B cell (primary cell): ENCODE measurements around the gene SLC25A39. TPM values are rescaled to one million over a fixed set of nuclear protein-coding genes. Genes with fewer than 3 reads are reported as not detected.

ENCODE experiments used
- ATAC-seq: fragments of 200-7000 bp; cut with Tn5 transposase; one replicate; pipeline ENCODE4 v1.10.0; 2021; ENCODE audit warnings: low read depth, mild to moderate bottlenecking, moderate number of reproducible peaks, moderate library complexity
- CTCF ChIA-PET: fragments of 350-600 bp; sonication (Branson Sonifier 250); formaldehyde crosslinking; loops from one replicate; lab custom pipeline; 2021; ENCODE audit warnings: antibody characterized with exemption, inconsistent platforms; lab: Charles Lee
- POLR2A ChIA-PET: fragments of 350-600 bp; sonication (Branson Sonifier 250); formaldehyde crosslinking; loops from one replicate; lab custom pipeline; 2021; ENCODE audit warnings: antibody characterized with exemption; lab: Charles Lee
- DNase-seq: peaks from one replicate; pipeline ENCODE4 v3.0.0; 2013
- H2AFZ ChIP-seq: 2 replicates; pipeline ENCODE4 v1.6.1; 2012; ENCODE audit warnings: mild to moderate bottlenecking, low read depth, low read length; ENCODE audit not compliant: insufficient read depth, poor library complexity, severe bottlenecking
- H3K27ac ChIP-seq, 2 donors: 1 replicate in 1 of 2; 2 replicates in 1 of 2; pipeline ENCODE4 v1.5.1; 2012 to 2013; ENCODE audit warnings: low read length in 2 of 2, mild to moderate bottlenecking in 2 of 2, moderate library complexity in 1 of 2
- H3K27me3 ChIP-seq, 4 experiments: fragments of 200-600 bp in 1 of 4; sonication (generic) in 1 of 4; replicated peaks in 1 of 4; 1 replicate in 2 of 4; 2 replicates in 2 of 4; pipeline versions ENCODE4 v1.6.1 to v1.7.0; 2013 to 2016; ENCODE audit warnings: low read length in 3 of 4, mild to moderate bottlenecking in 2 of 4, mixed read lengths in 1 of 4, moderate library complexity in 1 of 4; ENCODE audit not compliant: insufficient read depth in 4 of 4, control insufficient read depth in 3 of 4; ENCODE audit errors: control extremely low read depth in 1 of 4
- H3K36me3 ChIP-seq, 2 experiments: replicated peaks in 1 of 2; 1 replicate in 1 of 2; 2 replicates in 1 of 2; pipeline versions ENCODE4 v1.6.1 to v1.7.1; 2013; ENCODE audit warnings: low read length in 1 of 2; ENCODE audit not compliant: insufficient read depth in 2 of 2, control insufficient read depth in 1 of 2; ENCODE audit errors: control extremely low read depth in 1 of 2, extremely low read depth in 1 of 2
- H3K4me1 ChIP-seq, 2 donors: fragments of 200-600 bp in 1 of 2; sonication (generic) in 1 of 2; 1 replicate in 1 of 2; 2 replicates in 1 of 2; pipeline versions ENCODE4 v1.5.1 to v1.6.1; 2013 to 2017; ENCODE audit warnings: low read length in 2 of 2; ENCODE audit not compliant: control insufficient read depth in 2 of 2, insufficient read depth in 2 of 2
- H3K4me2 ChIP-seq: replicated peaks from 2 replicates; pipeline ENCODE3; 2012; ENCODE audit warnings: mild to moderate bottlenecking, low read depth, low read length; ENCODE audit not compliant: poor library complexity, severe bottlenecking
- H3K4me3 ChIP-seq, 5 experiments: fragments of 200-600 bp in 1 of 5; sonication (generic) in 1 of 5; 1 replicate in 3 of 5; 2 replicates in 2 of 5; pipeline versions ENCODE4 v1.5.1 to v1.7.0; 2011 to 2016; ENCODE audit warnings: low read length in 4 of 5, mild to moderate bottlenecking in 4 of 5, low read depth in 2 of 5, control low read depth in 1 of 5, moderate library complexity in 1 of 5; ENCODE audit not compliant: insufficient read depth in 1 of 5; ENCODE audit errors: control extremely low read depth in 1 of 5, extremely low read depth in 1 of 5
- H3K79me2 ChIP-seq: fragments of 200-600 bp; sonication (generic); one replicate; pipeline ENCODE4 v1.6.0; 2016; ENCODE audit warnings: low read length; ENCODE audit not compliant: control insufficient read depth, insufficient read depth
- H3K9ac ChIP-seq: fragments of 200-600 bp; sonication (generic); 2 replicates; pipeline ENCODE4 v1.6.1; 2017; ENCODE audit warnings: mild to moderate bottlenecking, low read length, moderate library complexity
- H3K9me3 ChIP-seq, 3 donors: one replicate each; pipeline versions ENCODE4 v1.6.1 to v1.7.1; 2013; ENCODE audit warnings: low read length in 2 of 3; ENCODE audit not compliant: control insufficient read depth in 2 of 3, insufficient read depth in 1 of 3; ENCODE audit errors: control extremely low read depth in 1 of 3
- H4K20me1 ChIP-seq: 2 replicates; pipeline ENCODE4 v1.6.0; 2012; ENCODE audit warnings: mild to moderate bottlenecking, low read length; ENCODE audit not compliant: insufficient read depth, control insufficient read depth, poor library complexity, severe bottlenecking
- H3K27ac Mint-ChIP-seq: one replicate; pipeline ENCODE4 v1.8.0; 2021; ENCODE audit warnings: mixed read lengths
- H3K27me3 Mint-ChIP-seq: one replicate; pipeline ENCODE4 v1.8.0; 2021; ENCODE audit warnings: mixed read lengths
- H3K4me1 Mint-ChIP-seq: one replicate; pipeline ENCODE4 v1.8.0; 2021; ENCODE audit warnings: mixed read lengths
- H3K4me3 Mint-ChIP-seq: one replicate; pipeline ENCODE4 v1.8.0; 2021; ENCODE audit warnings: mixed read lengths
- H3K9me3 Mint-ChIP-seq: one replicate; pipeline ENCODE4 v1.8.0; 2022; ENCODE audit warnings: mixed read lengths; ENCODE audit not compliant: insufficient read depth
- EZH2 ChIP-seq: IDR thresholded peaks from 2 replicates; pipeline ENCODE4 v1.6.1; 2012; ENCODE audit warnings: borderline replicate concordance, low read depth, mild to moderate bottlenecking, moderate library complexity, low read length; ENCODE audit not compliant: insufficient read depth, poor library complexity, severe bottlenecking
- WGBS: methylation state at CpG from one replicate; pipeline ENCODE4 v1.1.5; 2013; ENCODE audit warnings: missing lambda C conversion rate; ENCODE audit not compliant: insufficient coverage; 5-methylcytosine and 5-hydroxymethylcytosine counted together
- intact Hi-C: fragments of 100-400 bp; cut with micrococcal nuclease; formaldehyde crosslinking; loops from one replicate; pipeline ENCODE4 v1.10.0; 2022
- polyA plus RNA-seq: library from polyadenylated mRNA; depleted of rRNA; stranded (reverse); fragments of >200 nt; gene quantifications from 2 replicates; pipeline ENCODE4 v1.2.3, GENCODE V29; 2012
- total RNA-seq, 2 donors: library from RNA; stranded (reverse); fragments of 120-200 nt in 1 of 2; gene quantifications; 1 replicate in 1 of 2; 2 replicates in 1 of 2; pipeline versions ENCODE4 v1.2.3 to v1.2.4, GENCODE V29; 2013 to 2022
- TF ChIP-seq, protein P1 (sequence below): fragments of 200-600 bp; IDR thresholded peaks from one replicate; pipeline ENCODE4 v1.8.0; 2022; ENCODE audit warnings: antibody characterized with exemption, mild to moderate bottlenecking

Gene SLC25A39
- total and polyA plus RNA-seq, 2 donors (not counting 1 experiment from before 2014, with no cell fraction given): 88.4 to 160 TPM

GRCh38 chr17:44327715-44328449, 3.3 kb upstream of the SLC25A39 start:
- ChIA-PET CTCF (interaction anchor here (1.0 to 3.2 kb wide), 8 partner anchors 17 to 124 kb away, joined by 3 to 17 read pairs (median 8); partner anchors contain the start of gene GRN), POLR2A (interaction anchor here (1.1 to 2.1 kb wide), 4 partner anchors 107 to 204 kb away, joined by 3 to 29 read pairs (median 6); partner anchors contain the start of genes HDAC5, TMUB2 and UBTF)
- Histone ChIP-seq H3K4me2 (no peak overlapping the region), H2AFZ (no peak overlapping the region), H3K79me2 (peaks cover 9% of the 10 kb centered on the region), H3K9ac (no peak overlapping the region), H3K27me3 (no peaks in the 10 kb centered on the region), H3K27ac (no peak overlapping the region), H3K4me3 (no peak overlapping the region), H3K9me3 (no peaks in the 10 kb centered on the region), H3K4me1 (peaks cover 9 to 39% of the 10 kb centered on the region in 2 donors), H3K36me3 (no peaks in the 10 kb centered on the region), H4K20me1 (peaks cover 7% of the 10 kb centered on the region)
- Mint-ChIP-seq H3K4me3 (peak overlapping the region; percentile 49), H3K27ac (peak overlapping the region; percentile 32), H3K9me3 (no peaks in the 10 kb centered on the region), H3K4me1 (peaks cover 35% of the 10 kb centered on the region), H3K27me3 (no peaks in the 10 kb centered on the region)
- intact Hi-C loops: no loop called here
- no peak for TF ChIP-seq EZH2
- TF ChIP-seq, protein P1, sequence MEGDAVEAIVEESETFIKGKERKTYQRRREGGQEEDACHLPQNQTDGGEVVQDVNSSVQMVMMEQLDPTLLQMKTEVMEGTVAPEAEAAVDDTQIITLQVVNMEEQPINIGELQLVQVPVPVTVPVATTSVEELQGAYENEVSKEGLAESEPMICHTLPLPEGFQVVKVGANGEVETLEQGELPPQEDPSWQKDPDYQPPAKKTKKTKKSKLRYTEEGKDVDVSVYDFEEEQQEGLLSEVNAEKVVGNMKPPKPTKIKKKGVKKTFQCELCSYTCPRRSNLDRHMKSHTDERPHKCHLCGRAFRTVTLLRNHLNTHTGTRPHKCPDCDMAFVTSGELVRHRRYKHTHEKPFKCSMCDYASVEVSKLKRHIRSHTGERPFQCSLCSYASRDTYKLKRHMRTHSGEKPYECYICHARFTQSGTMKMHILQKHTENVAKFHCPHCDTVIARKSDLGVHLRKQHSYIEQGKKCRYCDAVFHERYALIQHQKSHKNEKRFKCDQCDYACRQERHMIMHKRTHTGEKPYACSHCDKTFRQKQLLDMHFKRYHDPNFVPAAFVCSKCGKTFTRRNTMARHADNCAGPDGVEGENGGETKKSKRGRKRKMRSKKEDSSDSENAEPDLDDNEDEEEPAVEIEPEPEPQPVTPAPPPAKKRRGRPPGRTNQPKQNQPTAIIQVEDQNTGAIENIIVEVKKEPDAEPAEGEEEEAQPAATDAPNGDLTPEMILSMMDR: no peak
- WGBS: 71% methylated on average over 7 of the region's 7 CpGs
- no peak for DNase-seq
- ATAC-seq: no peak
